IMR-90 (cell line): ENCODE data around the gene MAN1A2. TPM values are rescaled to one million over a fixed set of nuclear protein-coding genes. Genes with fewer than 3 reads are reported as not detected.

Experiments used
- ATAC-seq: fragments of 200-7000 bp; cut with Tn5 transposase; 2 replicates; pipeline ENCODE4 v1.9.1; 2020; ENCODE audit warnings: low read depth, mild to moderate bottlenecking, moderate library complexity
- BruUV-seq: library from RNA; stranded (reverse); fragments of 400-500 nt; replicated peaks from 2 replicates; lab custom pipeline; 2021; lab: Mats Ljungman, UMichigan
- CTCF ChIA-PET: fragments of 300-600 bp; formaldehyde crosslinking; extraction: SDS; loops from one replicate; lab custom pipeline; 2021; ENCODE audit warnings: antibody characterized with exemption; lab: Yijun Ruan, JAX
- POLR2A ChIA-PET: fragments of 300-600 bp; sonication (Branson Sonifier 250); formaldehyde crosslinking; loops from one replicate; lab custom pipeline; 2022; ENCODE audit warnings: antibody characterized with exemption; ENCODE audit not compliant: unreplicated experiment; lab: Charles Lee
- DNase-seq: peaks from one replicate; pipeline ENCODE4 v3.0.0; 2013
- H2AFZ ChIP-seq: replicated peaks from 2 replicates; pipeline ENCODE3; 2013; ENCODE audit warnings: low read length, mild to moderate bottlenecking; ENCODE audit not compliant: poor library complexity
- H2AK5ac ChIP-seq: 2 replicates; pipeline ENCODE4 v1.6.1; 2013; ENCODE audit warnings: low read depth, low read length, inconsistent platforms
- H2AK9ac ChIP-seq: replicated peaks from 2 replicates; pipeline ENCODE3; 2013; ENCODE audit warnings: mild to moderate bottlenecking, low read depth, low read length, moderate library complexity; ENCODE audit not compliant: poor library complexity
- H2BK120ac ChIP-seq: 2 replicates; pipeline ENCODE4 v1.6.1; 2013; ENCODE audit warnings: low read depth, low read length, inconsistent platforms
- H2BK15ac ChIP-seq: 3 replicates; pipeline ENCODE4 v1.6.1; 2013; ENCODE audit warnings: low read depth, low read length, inconsistent platforms
- H2BK20ac ChIP-seq: 2 replicates; pipeline ENCODE4 v1.6.1; 2013; ENCODE audit warnings: low read depth, mild to moderate bottlenecking, inconsistent platforms, low read length, moderate library complexity
- H2BK5ac ChIP-seq: 2 replicates; pipeline ENCODE4 v1.6.1; 2013; ENCODE audit warnings: mild to moderate bottlenecking, low read depth, low read length, inconsistent platforms; ENCODE audit not compliant: poor library complexity, severe bottlenecking
- H3K14ac ChIP-seq: replicated peaks from 2 replicates; pipeline ENCODE4 v1.6.1; 2013; ENCODE audit warnings: low read depth, low read length, inconsistent platforms
- H3K18ac ChIP-seq: 2 replicates; pipeline ENCODE4 v1.6.1; 2013; ENCODE audit warnings: low read depth, low read length, control low read depth
- H3K23ac ChIP-seq: 2 replicates; pipeline ENCODE4 v1.6.1; 2013; ENCODE audit warnings: low read depth, low read length, inconsistent platforms
- H3K27ac ChIP-seq: 2 replicates; pipeline ENCODE4 v1.5.1; 2013; ENCODE audit warnings: mild to moderate bottlenecking, control low read depth, low read length; ENCODE audit not compliant: insufficient read depth
- H3K27me3 ChIP-seq: 2 replicates; pipeline ENCODE4 v1.6.1; 2013; ENCODE audit warnings: low read length; ENCODE audit not compliant: control insufficient read depth, insufficient read depth
- H3K36me3 ChIP-seq: 2 replicates; pipeline ENCODE4 v1.6.1; 2013; ENCODE audit warnings: low read length, mixed read lengths; ENCODE audit not compliant: control insufficient read depth, insufficient read depth
- H3K4ac ChIP-seq: 2 replicates; pipeline ENCODE4 v1.6.1; 2013; ENCODE audit warnings: low read depth, low read length, inconsistent platforms
- H3K4me1 ChIP-seq: 2 replicates; pipeline ENCODE4 v1.6.1; 2013; ENCODE audit warnings: low read length, mixed read lengths; ENCODE audit not compliant: control insufficient read depth, insufficient read depth
- H3K4me2 ChIP-seq: 2 replicates; pipeline ENCODE4 v1.6.1; 2013; ENCODE audit warnings: low read depth, mild to moderate bottlenecking, control low read depth, low read length, moderate library complexity
- H3K4me3 ChIP-seq: 2 replicates; pipeline ENCODE4 v1.5.1; 2013; ENCODE audit warnings: low read depth, mild to moderate bottlenecking, control low read depth, low read length, moderate library complexity; ENCODE audit not compliant: insufficient read depth
- H3K56ac ChIP-seq: 2 replicates; pipeline ENCODE4 v1.6.1; 2013; ENCODE audit warnings: low read length, inconsistent platforms; ENCODE audit not compliant: insufficient read depth; ENCODE audit errors: extremely low read depth
- H3K79me1 ChIP-seq, 2 experiments: 2 replicates each; pipeline ENCODE4 v1.6.1; 2013; ENCODE audit warnings: low read length in 2 of 2, inconsistent platforms in 1 of 2, low read depth in 1 of 2
- H3K9ac ChIP-seq: 2 replicates; pipeline ENCODE4 v1.6.1; 2013; ENCODE audit warnings: low read depth, low read length, control low read depth
- H3K9me1 ChIP-seq: 2 replicates; pipeline ENCODE4 v1.6.1; 2013; ENCODE audit warnings: low read length, inconsistent platforms; ENCODE audit not compliant: insufficient read depth
- H3K9me3 ChIP-seq: 2 replicates; pipeline ENCODE4 v1.6.1; 2013; ENCODE audit warnings: low read length; ENCODE audit not compliant: control insufficient read depth, insufficient read depth
- H4K20me1 ChIP-seq: 2 replicates; pipeline ENCODE4 v1.6.1; 2013; ENCODE audit warnings: low read length, inconsistent platforms; ENCODE audit not compliant: insufficient read depth
- H4K5ac ChIP-seq: 2 replicates; pipeline ENCODE4 v1.6.1; 2013; ENCODE audit warnings: mild to moderate bottlenecking, low read depth, low read length, control low read depth
- H4K8ac ChIP-seq, 2 experiments: 2 replicates each; pipeline ENCODE4 v1.6.1; 2013; ENCODE audit warnings: low read depth in 2 of 2, low read length in 2 of 2, control low read depth in 1 of 2, inconsistent platforms in 1 of 2
- H4K91ac ChIP-seq: 2 replicates; pipeline ENCODE4 v1.6.1; 2013; ENCODE audit warnings: low read depth, low read length, inconsistent platforms; ENCODE audit not compliant: insufficient read depth
- CHD1 ChIP-seq: IDR thresholded peaks from 2 replicates; pipeline ENCODE4 v1.6.1; 2012; ENCODE audit warnings: low read depth, low read length, improper control_type of control experiment
- FOS ChIP-seq: fragments of 150-350 bp; IDR thresholded peaks from 2 replicates; pipeline ENCODE4 v1.6.1; 2016; ENCODE audit warnings: low read depth, low read length
- MAFK ChIP-seq: IDR thresholded peaks from 2 replicates; pipeline ENCODE4 v1.6.1; 2012; ENCODE audit warnings: low read depth, low read length, improper control_type of control experiment
- MXI1 ChIP-seq: IDR thresholded peaks from 2 replicates; pipeline ENCODE4 v1.6.1; 2012; ENCODE audit warnings: low read depth, mild to moderate bottlenecking, low read length, moderate library complexity, borderline replicate concordance
- RAD21 ChIP-seq: IDR thresholded peaks from 2 replicates; pipeline ENCODE4 v1.6.1; 2012; ENCODE audit warnings: low read length, improper control_type of control experiment
- SMC3 ChIP-seq: fragments of 150-350 bp; IDR thresholded peaks from 2 replicates; pipeline ENCODE4 v1.6.1; 2016; ENCODE audit warnings: low read depth, mild to moderate bottlenecking, antibody characterized with exemption, low read length, moderate library complexity
- WGBS, 2 experiments: methylation state at CpG; one replicate each; pipeline versions ENCODE4 v1.1.5 to v1.1.7; 2013; ENCODE audit warnings: missing lambda C conversion rate in 2 of 2; ENCODE audit not compliant: insufficient read length in 1 of 2; ENCODE audit errors: extremely low coverage in 2 of 2; 5-methylcytosine and 5-hydroxymethylcytosine counted together
- dilution Hi-C: fragments of 300-500 bp; cut with HindIII; formaldehyde crosslinking; loops from one replicate; pipeline ENCODE4 v1.14.3; 2018; ENCODE audit warnings: low sequenced_read_pairs; ENCODE audit not compliant: unreplicated experiment
- in situ Hi-C: fragments of 300-500 bp; cut with MboI; formaldehyde crosslinking; loops from 3 replicates; pipeline ENCODE4 v1.14.3; 2019; ENCODE audit warnings: low sequenced_read_pairs, inconsistent platforms, mixed read lengths
- intact Hi-C: fragments of 100-400 bp; cut with micrococcal nuclease; formaldehyde crosslinking; loops from 2 replicates; pipeline ENCODE4 v1.10.0; 2022
- polyA plus RNA-seq, 3 experiments: library from polyadenylated mRNA; depleted of rRNA; stranded (reverse); fragments of >200 nt; gene quantifications; 2 replicates each; pipeline ENCODE4 v1.2.3, GENCODE V29; 2012; ENCODE audit warnings: low replicate concordance in 1 of 3
- total RNA-seq: library from RNA; depleted of rRNA; stranded (reverse); fragments of >200 nt; gene quantifications from 2 replicates; pipeline ENCODE4 v1.2.3, GENCODE V29; 2012
- TF ChIP-seq, protein P1 (sequence below): conservative IDR thresholded peaks from 2 replicates; pipeline ENCODE4 v1.5.1; 2012; ENCODE audit warnings: mild to moderate bottlenecking, low read depth, low read length, improper control_type of control experiment
- TF ChIP-seq, protein P2 (sequence below): fragments of 150-350 bp; IDR thresholded peaks from 2 replicates; pipeline ENCODE4 v1.6.1; 2016; ENCODE audit warnings: low read depth, mild to moderate bottlenecking, low read length, moderate library complexity, borderline replicate concordance

MAN1A2 gene
- total and polyA plus RNA-seq, 2 of the 4 experiments (the other 2 are of a cell fraction), result 12.4 to 29.4 TPM

DNA sequence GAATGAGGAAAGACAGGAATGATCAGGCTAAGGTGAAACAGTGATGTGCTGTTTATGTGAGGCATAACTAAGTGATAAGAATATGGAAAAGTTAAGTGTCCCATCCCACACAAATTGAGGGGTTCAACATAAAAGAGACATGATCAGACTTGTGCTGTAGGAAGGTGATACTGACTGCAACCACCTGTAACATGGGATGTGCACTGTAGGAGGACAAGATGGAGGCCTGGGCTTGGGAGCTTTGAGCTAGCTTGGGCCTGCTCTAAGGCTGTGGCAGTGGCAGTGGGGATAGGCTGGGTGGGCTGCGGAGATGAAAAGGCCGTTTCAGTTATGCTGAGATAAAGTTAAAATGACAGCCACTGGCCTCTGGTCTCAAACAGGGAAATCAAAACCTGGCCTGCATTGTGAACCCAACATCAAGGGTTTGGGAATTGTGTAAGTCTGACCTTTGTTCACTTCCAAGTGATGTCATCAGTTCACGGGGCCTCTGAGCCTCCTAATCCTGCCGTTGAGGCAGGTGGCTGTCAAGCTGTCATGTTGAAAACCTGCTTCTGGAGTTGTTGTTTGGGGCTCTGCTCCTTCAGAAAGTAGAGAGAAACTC lies 177.4 kb downstream of the MAN1A2 start:
- DNase-seq, result no peak
- Histone ChIP-seq H2BK120ac (no peak overlapping the region), H3K56ac (no peak overlapping the region), H4K8ac (no peak overlapping the region), H3K27me3 (no peaks in the 10 kb centered on the region), H2AK5ac (no peak overlapping the region), H3K4ac (no peak overlapping the region), H3K4me2 (no peak overlapping the region), H3K27ac (no peak overlapping the region), H3K18ac (peak overlapping the region; percentile 54; the same call in 1 of the 2 replicates), H3K4me3 (no peak overlapping the region), H3K9ac (no peak overlapping the region), H3K4me1 (peaks cover 5% of the 10 kb centered on the region; the same call in 1 of the 2 replicates), H3K9me1 (peaks cover 3% of the 10 kb centered on the region; the same call in 1 of the 2 replicates), H2BK15ac (no peak overlapping the region), H3K23ac (no peak overlapping the region), H3K14ac (no peak overlapping the region), H3K79me1 (no peaks in the 10 kb centered on the region), H4K5ac (no peak overlapping the region), H2AK9ac (no peak overlapping the region), H2AFZ (peak overlapping the region; percentile 63), H2BK5ac (no peak overlapping the region), H4K91ac (no peak overlapping the region), H3K9me3 (no peaks in the 10 kb centered on the region), H2BK20ac (no peak overlapping the region), H3K36me3 (no peaks in the 10 kb centered on the region), H4K20me1 (no peaks in the 10 kb centered on the region)
- 44% methylated on average over 2 of the region's 4 CpGs; no CpG with 5 or more reads in 1 of the 2 experiments for WGBS, 2 experiments
- ATAC-seq, result no peak; the same call in 1 of the 2 replicates
- BruUV-seq, result no TSS peak
- dilution Hi-C loops, result no loop called here
- ChIA-PET POLR2A (no interaction called here), CTCF (interaction anchor here (0.6 to 2.6 kb wide), 3 partner anchors 9 to 960 kb away, joined by 3 to 10 read pairs (median 5); no protein-coding TSS in a partner anchor)
- TF ChIP-seq MXI1 (no peak), SMC3 (no peak), FOS (no peak), MAFK (no peak), RAD21 (no peak), CHD1 (no peak)
- TF ChIP-seq, protein P1, sequence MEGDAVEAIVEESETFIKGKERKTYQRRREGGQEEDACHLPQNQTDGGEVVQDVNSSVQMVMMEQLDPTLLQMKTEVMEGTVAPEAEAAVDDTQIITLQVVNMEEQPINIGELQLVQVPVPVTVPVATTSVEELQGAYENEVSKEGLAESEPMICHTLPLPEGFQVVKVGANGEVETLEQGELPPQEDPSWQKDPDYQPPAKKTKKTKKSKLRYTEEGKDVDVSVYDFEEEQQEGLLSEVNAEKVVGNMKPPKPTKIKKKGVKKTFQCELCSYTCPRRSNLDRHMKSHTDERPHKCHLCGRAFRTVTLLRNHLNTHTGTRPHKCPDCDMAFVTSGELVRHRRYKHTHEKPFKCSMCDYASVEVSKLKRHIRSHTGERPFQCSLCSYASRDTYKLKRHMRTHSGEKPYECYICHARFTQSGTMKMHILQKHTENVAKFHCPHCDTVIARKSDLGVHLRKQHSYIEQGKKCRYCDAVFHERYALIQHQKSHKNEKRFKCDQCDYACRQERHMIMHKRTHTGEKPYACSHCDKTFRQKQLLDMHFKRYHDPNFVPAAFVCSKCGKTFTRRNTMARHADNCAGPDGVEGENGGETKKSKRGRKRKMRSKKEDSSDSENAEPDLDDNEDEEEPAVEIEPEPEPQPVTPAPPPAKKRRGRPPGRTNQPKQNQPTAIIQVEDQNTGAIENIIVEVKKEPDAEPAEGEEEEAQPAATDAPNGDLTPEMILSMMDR, result no peak
- TF ChIP-seq, protein P2, sequence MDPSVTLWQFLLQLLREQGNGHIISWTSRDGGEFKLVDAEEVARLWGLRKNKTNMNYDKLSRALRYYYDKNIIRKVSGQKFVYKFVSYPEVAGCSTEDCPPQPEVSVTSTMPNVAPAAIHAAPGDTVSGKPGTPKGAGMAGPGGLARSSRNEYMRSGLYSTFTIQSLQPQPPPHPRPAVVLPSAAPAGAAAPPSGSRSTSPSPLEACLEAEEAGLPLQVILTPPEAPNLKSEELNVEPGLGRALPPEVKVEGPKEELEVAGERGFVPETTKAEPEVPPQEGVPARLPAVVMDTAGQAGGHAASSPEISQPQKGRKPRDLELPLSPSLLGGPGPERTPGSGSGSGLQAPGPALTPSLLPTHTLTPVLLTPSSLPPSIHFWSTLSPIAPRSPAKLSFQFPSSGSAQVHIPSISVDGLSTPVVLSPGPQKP, result no peak
- in situ Hi-C loops, result no loop called here
- intact Hi-C loops, result no loop called here
